GM12892 (cell line): ENCODE results near the gene GSS.

Experiments
- POLR2A ChIP-seq: IDR thresholded peaks from 2 replicates; pipeline ENCODE4 v1.6.1; 2011; ENCODE audit warnings: low read depth, low read length, control low read depth
- POLR2AphosphoS5 ChIP-seq: IDR thresholded peaks from 2 replicates; pipeline ENCODE4 v1.6.1; 2011; ENCODE audit warnings: low read depth, low read length, control low read depth

- no peak for TF ChIP-seq POLR2AphosphoS5
- TF ChIP-seq POLR2A: no peak
These were observed 24.0 kb upstream of the GSS start for GRCh38 chr20:34979366-34980153.
